NCI-H187 (cell line): ENCODE results near the gene MORC3.

Source experiments
- DNase-seq, 2 experiments: peaks; one replicate each; lab custom pipeline; 2025; lab: John Stamatoyannopoulos, UW

Gene MORC3

DNA sequence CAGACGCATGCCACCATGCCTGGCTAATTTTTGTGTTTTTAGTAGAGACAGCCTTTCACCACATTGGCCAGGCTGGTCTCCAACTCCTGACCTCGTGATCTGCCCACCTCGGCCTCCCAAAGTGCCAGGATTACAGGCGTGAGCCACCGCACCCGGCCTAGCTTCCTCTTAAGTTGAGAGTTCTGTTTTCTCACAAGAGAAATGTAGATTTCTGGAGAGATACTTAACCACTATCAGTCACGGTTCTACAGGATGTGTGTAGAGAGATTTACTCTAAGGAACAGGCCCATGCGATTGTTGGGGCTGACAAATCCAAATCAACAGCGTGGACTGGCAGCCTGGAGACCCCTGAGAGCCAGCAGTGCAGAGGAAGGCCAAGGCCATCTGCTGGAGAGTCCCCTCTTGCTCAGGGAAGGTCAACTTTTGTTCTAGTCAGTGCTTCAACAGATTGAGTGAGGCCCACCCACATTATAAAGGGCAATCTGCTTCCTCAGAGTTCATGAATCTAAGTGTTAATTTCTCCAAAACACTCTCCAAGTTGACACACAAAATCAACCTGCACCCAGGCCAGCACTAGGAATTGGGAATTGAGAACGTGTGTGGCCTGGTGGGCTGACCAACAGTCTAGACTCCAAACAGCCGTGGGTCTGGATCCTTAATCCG is 103.9 kb downstream of the MORC3 start:
- no peak for DNase-seq

DNA sequence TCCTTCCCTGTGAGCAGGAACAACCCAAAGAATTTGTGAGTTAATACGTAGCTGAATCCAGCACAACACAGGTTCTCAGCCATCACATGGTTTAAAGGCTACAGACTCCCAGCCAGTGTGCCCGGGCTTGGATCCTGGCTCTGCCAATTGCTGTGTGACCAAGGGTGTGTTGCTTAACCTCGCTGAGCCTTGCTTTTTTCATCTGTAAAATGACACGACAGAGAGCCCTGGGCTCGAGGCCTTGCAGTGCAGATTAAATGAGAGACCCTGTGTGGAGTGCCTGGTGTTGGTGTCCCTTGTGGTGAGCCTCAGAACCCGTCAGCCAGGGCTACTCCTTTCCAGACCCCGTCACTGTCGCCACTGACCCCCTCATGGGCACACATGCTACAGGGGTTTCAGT is 104.6 kb downstream of the MORC3 start:
- no peak for DNase-seq

DNA sequence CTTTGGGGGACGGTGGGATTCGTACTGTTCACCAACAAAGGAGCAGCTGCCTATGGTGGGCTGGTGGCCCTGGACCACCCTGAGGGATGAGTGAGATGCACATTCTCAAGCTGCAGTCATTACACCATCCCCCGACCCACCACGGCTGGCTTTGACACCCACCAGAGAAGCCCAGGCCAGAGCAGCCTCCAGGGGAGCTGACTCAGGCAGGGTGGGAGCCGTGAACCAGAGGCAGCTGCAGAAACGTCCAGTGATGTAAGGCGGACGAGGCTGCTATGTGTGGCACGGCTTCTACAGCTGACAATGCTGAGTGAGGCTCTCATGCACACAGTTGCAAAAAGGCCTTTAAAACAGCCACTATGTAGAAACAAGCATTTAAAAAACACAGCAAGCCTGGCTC is 105.3 kb downstream of the MORC3 start:
- no peak for DNase-seq
